HG03097 (cell line): ENCODE measurements around the gene ZBTB7A.

Experiments
- ATAC-seq: cut with Tn5 transposase; IDR thresholded peaks from one replicate; pipeline ENCODE4 v1.9.1; 2021; ENCODE audit not compliant: unreplicated experiment, low FRiP score

The ZBTB7A gene

DNA sequence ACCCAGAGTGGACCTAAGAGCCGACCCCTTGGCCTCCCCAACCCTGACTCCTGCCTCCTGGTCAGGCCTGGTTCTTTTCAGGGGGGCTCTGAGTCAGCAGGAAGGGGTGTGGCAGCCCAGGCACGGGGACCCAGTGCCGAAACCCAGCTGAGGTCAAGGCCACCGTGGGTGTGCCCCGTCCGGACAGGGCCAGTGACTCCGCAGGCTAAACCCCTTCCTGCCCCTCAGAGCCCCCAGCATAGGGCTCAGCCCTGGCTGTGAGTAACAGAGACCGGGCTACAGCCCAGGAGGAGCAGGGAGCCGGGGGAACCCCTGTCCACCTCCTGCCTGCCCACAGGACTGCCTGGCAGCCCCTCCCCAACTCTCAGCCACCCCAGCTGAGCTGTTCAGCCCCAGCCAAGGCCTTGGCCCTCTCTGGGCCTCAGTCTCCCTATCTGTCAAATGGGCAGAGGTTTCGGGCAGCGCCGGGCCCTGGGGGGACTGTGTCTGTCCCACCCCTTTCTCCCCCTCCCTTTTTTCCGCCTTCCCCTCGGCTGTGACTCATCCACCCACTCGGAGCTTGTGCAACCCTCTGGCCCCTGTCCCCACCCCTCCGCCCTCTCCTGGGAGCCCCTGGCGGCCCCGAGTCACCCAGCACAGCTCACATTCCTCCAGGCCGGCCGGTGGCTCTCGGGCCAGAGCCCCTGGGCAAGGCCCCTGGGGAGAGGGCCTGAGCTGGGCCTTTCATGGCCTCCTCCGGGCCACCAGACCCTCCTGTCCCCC, 8.6 kb downstream of the ZBTB7A start:
- ATAC-seq = no peak

- no peak for ATAC-seq
Observed at GRCh38 chr19:4055209-4055552, 11.5 kb downstream of the ZBTB7A start.

DNA sequence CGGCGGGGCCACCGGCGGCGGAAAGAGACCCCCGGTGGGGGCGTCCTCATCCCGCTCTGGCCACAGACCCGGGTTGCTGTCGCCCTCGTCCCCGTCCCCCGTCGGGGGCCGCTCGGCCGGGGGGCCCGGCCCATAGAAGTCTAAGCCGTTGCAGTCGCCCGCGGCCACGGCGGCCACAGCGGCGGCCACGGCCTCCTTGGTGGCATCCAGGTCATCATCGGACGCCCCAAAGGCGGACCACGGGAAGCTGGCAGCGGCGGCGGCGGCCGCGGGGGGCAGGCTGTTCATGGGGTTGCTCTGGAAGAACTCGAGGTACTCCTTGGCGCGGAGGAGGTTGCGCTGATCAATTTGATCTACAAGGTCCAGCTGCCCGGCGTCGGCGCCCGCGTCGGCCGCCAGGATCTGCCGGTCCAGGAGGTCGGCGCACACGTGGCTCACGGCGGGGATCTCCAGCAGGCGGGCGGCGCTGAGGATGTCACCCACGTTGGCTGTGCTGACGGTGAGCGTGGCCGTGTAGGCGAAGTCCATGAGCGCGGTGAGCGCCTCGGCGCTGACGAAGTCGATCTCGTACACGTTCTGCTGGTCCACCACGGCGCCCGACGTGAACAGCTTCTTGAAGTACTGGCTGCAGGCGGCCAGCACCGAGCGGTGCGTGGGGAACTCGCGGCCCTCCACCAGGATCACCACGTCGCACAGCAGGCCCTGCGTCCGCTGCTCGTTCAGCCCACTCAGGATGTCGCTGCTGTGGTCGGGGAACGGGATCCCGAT, 12.1 kb downstream of the ZBTB7A start:
- no peak for ATAC-seq

DNA sequence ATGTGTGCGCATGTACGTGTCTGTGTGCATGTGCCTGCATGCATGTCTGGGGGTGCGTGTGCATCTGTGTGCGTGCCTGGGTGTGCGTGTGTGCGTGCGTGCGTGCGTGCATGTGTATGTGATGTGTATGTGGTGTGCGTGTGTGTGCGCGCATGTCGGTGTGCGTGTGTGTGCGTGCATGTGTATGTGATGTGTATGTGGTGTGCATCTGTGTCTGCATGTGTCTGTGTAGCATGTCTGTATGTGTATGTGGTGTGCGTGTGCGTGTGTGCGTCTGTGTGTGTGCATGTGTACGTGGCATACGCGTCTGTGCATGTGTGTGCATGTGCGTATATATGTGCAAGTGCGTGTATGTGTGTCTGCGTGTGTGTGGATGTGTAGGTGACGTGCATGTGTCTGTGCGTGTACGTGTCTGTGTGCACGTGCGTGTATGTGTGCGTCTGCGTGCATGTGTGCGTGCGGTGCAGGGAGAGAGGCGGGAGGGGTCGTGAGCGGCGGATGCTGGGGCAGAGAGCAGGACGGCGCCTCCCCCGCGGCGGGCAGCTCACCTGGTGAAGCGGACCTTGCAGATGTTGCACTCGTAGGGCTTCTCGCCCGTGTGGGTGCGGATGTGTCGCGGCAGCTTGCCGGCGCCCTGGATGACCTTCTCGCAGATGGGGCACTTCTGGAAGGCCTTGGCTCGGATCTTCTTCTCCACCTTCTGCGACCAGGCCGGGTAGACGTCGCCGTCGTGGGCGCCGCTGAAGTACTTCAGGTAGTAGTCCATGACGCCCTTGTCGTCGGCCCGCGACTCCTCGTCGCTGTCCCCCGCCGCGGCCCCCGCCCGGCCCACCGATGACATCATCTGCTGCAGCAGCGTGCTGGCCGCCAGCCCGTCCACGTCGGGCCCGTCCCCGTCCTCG, 13.0 kb downstream of the ZBTB7A start:
- no peak for ATAC-seq

DNA sequence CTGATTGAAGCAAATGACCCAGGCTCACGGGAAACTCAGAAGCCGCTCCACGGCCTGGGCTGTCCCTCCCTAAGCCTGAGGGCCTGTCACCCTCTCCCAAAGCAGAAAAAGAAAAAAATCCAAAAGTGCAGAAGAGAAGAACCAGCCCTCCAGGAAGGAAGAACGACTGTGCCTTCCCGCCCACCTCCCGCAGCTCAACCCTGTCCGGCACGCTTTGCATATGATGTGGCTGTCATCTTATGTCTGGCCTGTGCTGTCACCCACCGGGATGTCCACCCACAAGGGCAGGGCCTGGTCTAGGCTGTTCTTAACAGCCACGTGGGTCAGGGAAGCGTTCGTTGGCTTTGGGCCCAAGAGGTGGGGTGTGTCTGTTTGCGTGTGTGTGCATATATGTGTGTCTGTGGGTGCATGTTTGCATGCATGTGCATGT, 13.7 kb downstream of the ZBTB7A start:
- no peak for ATAC-seq

DNA sequence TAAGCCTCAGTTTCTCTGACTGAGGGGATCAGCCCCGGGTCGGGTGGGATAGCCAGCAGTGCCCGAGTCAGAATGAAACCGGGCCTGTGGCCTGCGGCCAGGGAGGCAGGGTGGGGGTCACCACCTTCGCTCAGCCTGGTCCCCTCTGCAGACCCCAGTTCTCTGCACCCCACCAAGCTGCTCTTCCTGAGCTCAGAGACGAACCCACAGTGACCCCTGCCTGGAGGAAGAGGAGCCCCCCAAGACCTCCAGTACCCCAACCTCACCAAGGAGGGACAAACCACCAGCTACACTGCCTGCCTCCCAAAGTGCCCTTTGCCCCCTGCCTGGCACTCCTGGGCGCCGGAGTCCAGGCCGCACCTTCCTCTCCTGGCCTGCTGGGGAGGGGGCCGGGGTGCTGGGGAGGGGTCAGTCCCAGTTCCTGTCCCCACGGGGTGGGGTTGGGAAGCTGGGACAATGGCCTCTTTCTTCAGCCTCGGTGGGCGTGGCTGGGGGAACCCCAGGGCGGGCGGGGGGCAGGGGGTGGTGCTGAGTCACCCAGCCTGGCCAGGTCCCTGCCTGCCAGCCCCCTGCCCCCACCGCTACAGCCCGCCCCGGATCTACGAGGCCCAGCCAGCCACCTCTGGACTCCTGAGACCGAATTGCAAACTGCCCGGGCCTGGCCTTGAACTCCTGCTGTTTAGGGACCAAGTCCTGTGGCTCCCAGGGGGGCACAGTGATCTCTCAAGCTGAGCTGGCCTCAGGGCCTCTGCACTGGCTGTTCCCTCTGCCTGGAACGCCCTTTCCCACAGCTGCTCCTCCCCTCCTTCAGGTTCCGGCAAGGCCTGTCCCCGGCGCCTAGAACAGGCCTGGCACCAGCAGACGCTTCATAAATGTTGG, 14.3 kb downstream of the ZBTB7A start:
- ATAC-seq = no peak

- no peak for ATAC-seq
Observed at GRCh38 chr19:4051175-4052101, 15.3 kb downstream of the ZBTB7A start.

DNA sequence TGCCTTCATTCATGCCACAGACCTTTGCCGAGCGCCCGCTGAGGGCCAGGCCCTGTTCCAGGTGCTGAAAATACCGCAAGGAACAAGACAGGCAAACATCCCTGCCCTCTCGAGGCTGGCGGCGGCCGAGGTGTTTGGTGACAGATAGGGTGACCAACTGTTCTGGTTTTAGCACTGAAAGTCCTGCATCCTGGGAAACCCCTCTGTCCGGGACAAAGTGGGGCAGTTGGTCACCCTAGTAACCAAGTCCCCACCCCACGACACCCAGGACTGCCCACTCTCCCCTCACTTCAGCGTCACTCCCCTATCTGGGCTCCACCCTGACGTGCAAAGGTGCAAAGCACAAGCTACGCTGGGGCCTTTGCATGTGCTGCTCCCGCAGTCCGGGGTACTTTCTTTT, 17.3 kb downstream of the ZBTB7A start:
- no peak for ATAC-seq

- no peak for ATAC-seq
Observed at GRCh38 chr19:4046946-4047683, 19.6 kb downstream of the ZBTB7A start.

GRCh38 chr19:4046362-4046691, 20.4 kb downstream of the ZBTB7A start:
- ATAC-seq = no peak

- ATAC-seq = no peak
Observed at GRCh38 chr19:4045597-4046361, 20.9 kb downstream of the ZBTB7A start.

- ATAC-seq = no peak
Observed at GRCh38 chr19:4044990-4045465, 21.7 kb downstream of the ZBTB7A start.

GRCh38 chr19:4043966-4044715, 22.6 kb downstream of the ZBTB7A start:
- no peak for ATAC-seq

DNA sequence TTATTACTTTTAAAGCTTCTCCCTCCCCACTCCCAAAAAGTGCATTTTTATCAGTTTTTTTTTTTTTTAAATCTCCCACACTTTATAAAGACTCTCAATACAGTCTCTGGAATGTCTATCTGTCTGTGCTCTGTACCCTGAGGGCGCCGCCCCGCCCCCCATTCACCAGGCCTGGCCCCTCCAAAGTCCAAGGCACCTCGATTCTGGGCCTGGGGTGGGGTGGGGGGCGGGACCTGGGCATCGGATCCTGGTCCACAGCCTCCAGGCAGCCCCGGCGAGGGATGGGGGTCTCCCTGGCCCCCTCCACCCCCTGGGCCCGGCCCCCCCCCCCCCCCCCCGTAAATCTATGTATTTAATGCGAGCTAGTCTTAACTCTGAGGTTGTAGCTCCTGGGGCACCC, 23.3 kb downstream of the ZBTB7A start:
- no peak for ATAC-seq

GRCh38 chr19:4042731-4043082, 24.0 kb downstream of the ZBTB7A start:
- ATAC-seq = no peak

GRCh38 chr19:4042064-4042730, 24.5 kb downstream of the ZBTB7A start:
- no peak for ATAC-seq
